Islet precursor cell (in vitro differentiated cells): ENCODE data around the gene PRR20E.
"Not testable (repeated sequence)": the region's sequence is repeated elsewhere in the genome, so short reads cannot be mapped to it uniquely, and the experiment has no call there.

Experiments used
- DNase-seq: peaks from one replicate; pipeline ENCODE4 v3.0.0-alpha.2; 2018

The PRR20E gene

GRCh38 chr13:57166897-57167296, at the start of gene PRR20E:
PRR20E (plus strand) TSS chr13:57167197; CDS start chr13:57167584, 387 bp downstream.
- DNase-seq: not testable (repeated sequence)

- no peak for DNase-seq
Measured at GRCh38 chr13:57123681-57124080, 43.3 kb upstream of the PRR20E start.

- DNase-seq: no peak
Measured at GRCh38 chr13:57128909-57129308, 38.1 kb upstream of the PRR20E start.

- DNase-seq: no peak
Measured at GRCh38 chr13:57136093-57136492, 30.9 kb upstream of the PRR20E start.

- no peak for DNase-seq
Measured at GRCh38 chr13:57137585-57137984, 29.4 kb upstream of the PRR20E start.

GRCh38 chr13:57138988-57139387, 28.0 kb upstream of the PRR20E start:
- DNase-seq: no peak

GRCh38 chr13:57139781-57140180, 27.2 kb upstream of the PRR20E start:
- not testable (repeated sequence) for DNase-seq

- DNase-seq: not testable (repeated sequence)
Measured at GRCh38 chr13:57140235-57140968, 26.6 kb upstream of the PRR20E start, which contains the start of gene PRR20A. PRR20A (plus strand) TSS chr13:57140918; CDS start chr13:57141305, 387 bp downstream.

- not testable (repeated sequence) for DNase-seq
Measured at GRCh38 chr13:57147188-57147587, 19.8 kb upstream of the PRR20E start, which contains the start of gene PRR20B. PRR20B (plus strand) TSS chr13:57147488; CDS start chr13:57147875, 387 bp downstream.

GRCh38 chr13:57148106-57148505, 18.9 kb upstream of the PRR20E start:
- DNase-seq: not testable (repeated sequence)

GRCh38 chr13:57153761-57154160, 13.2 kb upstream of the PRR20E start, which contains the start of gene PRR20C:
PRR20C (plus strand) TSS chr13:57154061; CDS start chr13:57154448, 387 bp downstream.
- not testable (repeated sequence) for DNase-seq

- DNase-seq: not testable (repeated sequence)
Measured at GRCh38 chr13:57160332-57160731, 6.7 kb upstream of the PRR20E start, which contains the start of gene PRR20D. PRR20D (plus strand) TSS chr13:57160632; CDS start chr13:57161019, 387 bp downstream.

GRCh38 chr13:57191667-57192066, 24.7 kb downstream of the PRR20E start:
- no peak for DNase-seq

GRCh38 chr13:57212989-57213388, 46.0 kb downstream of the PRR20E start:
- DNase-seq: no peak
